GM23338 (cell line): ENCODE measurements around the gene SLC5A11. TPM values are rescaled to one million over a fixed set of nuclear protein-coding genes. Genes with fewer than 3 reads are reported as not detected.

Source experiments
- ATAC-seq: fragments of 200-7000 bp; cut with Tn5 transposase; 3 replicates; pipeline ENCODE4 v1.9.1; 2020
- DNase-seq: peaks from one replicate; pipeline ENCODE4 v3.0.0-alpha.2; 2015; ENCODE audit warnings: low spot score
- H2AFZ ChIP-seq: fragments of 200-600 bp; sonication (generic); 2 replicates; pipeline ENCODE4 v1.8.0; 2016; ENCODE audit warnings: antibody characterized with exemption, mild to moderate bottlenecking, moderate library complexity
- H3F3A ChIP-seq: fragments of 200-600 bp; sonication (generic); replicated peaks from 2 replicates; pipeline ENCODE4 v1.8.0; 2017; ENCODE audit warnings: antibody characterized with exemption, mixed run types, low read depth
- H3K27ac ChIP-seq: fragments of 200-600 bp; sonication (generic); 2 replicates; pipeline ENCODE4 v1.6.1; 2016; ENCODE audit warnings: low read depth
- H3K27me3 ChIP-seq: fragments of 200-600 bp; sonication (generic); 2 replicates; pipeline ENCODE4 v1.8.0; 2016; ENCODE audit warnings: mild to moderate bottlenecking, mixed run types, moderate library complexity; ENCODE audit not compliant: insufficient read depth
- H3K36me3 ChIP-seq: fragments of 200-600 bp; sonication (generic); 2 replicates; pipeline ENCODE4 v1.8.0; 2016; ENCODE audit warnings: mild to moderate bottlenecking; ENCODE audit not compliant: insufficient read depth
- H3K4me1 ChIP-seq: fragments of 200-600 bp; sonication (generic); 2 replicates; pipeline ENCODE4 v1.8.0; 2016; ENCODE audit warnings: mild to moderate bottlenecking, moderate library complexity; ENCODE audit not compliant: insufficient read depth
- H3K4me2 ChIP-seq: fragments of 200-600 bp; sonication (generic); 2 replicates; pipeline ENCODE4 v1.7.1; 2017; ENCODE audit warnings: mixed run types
- H3K4me3 ChIP-seq: fragments of 200-600 bp; sonication (generic); 2 replicates; pipeline ENCODE4 v1.6.1; 2016; ENCODE audit warnings: mixed run types
- H3K79me2 ChIP-seq: fragments of 200-600 bp; sonication (generic); replicated peaks from 2 replicates; pipeline ENCODE4 v1.8.0; 2017; ENCODE audit warnings: mild to moderate bottlenecking; ENCODE audit not compliant: insufficient read depth
- H3K9me2 ChIP-seq: fragments of 200-600 bp; sonication (generic); 2 replicates; pipeline ENCODE4 v1.8.0; 2017; ENCODE audit not compliant: insufficient read depth
- H4K20me1 ChIP-seq: fragments of 200-600 bp; sonication (generic); replicated peaks from 2 replicates; pipeline ENCODE4 v1.8.0; 2017; ENCODE audit warnings: mild to moderate bottlenecking; ENCODE audit not compliant: insufficient read depth
- H3K27ac Mint-ChIP-seq: 2 replicates; pipeline ENCODE4 v1.8.0; 2020; ENCODE audit warnings: inconsistent platforms, mild to moderate bottlenecking, moderate library complexity, mixed read lengths
- H3K27me3 Mint-ChIP-seq: 3 replicates; pipeline ENCODE4 v1.8.0; 2022; ENCODE audit warnings: low read depth, mild to moderate bottlenecking, moderate library complexity, mixed read lengths, inconsistent platforms; ENCODE audit not compliant: insufficient read depth, poor library complexity
- H3K36me3 Mint-ChIP-seq: 3 replicates; pipeline ENCODE4 v1.8.0; 2021; ENCODE audit warnings: low read depth, mild to moderate bottlenecking, inconsistent platforms, moderate library complexity, mixed read lengths
- H3K4me1 Mint-ChIP-seq: 3 replicates; pipeline ENCODE4 v1.8.0; 2020; ENCODE audit warnings: mild to moderate bottlenecking, inconsistent platforms, mixed read lengths
- H3K4me3 Mint-ChIP-seq: 3 replicates; pipeline ENCODE4 v1.8.0; 2021; ENCODE audit warnings: moderate library complexity, mild to moderate bottlenecking, inconsistent platforms, mixed read lengths
- H3K9me3 Mint-ChIP-seq: 3 replicates; pipeline ENCODE4 v1.8.0; 2020; ENCODE audit warnings: moderate library complexity, mild to moderate bottlenecking, inconsistent platforms, mixed read lengths
- CREB1 ChIP-seq: fragments of 250-450 bp; sonication (Bioruptor Pico); IDR thresholded peaks from 2 replicates; pipeline ENCODE4 v1.5.0; 2020; ENCODE audit warnings: low read depth, mild to moderate bottlenecking, moderate library complexity
- EZH2 ChIP-seq: fragments of 200-600 bp; sonication (generic); IDR thresholded peaks from one replicate; pipeline ENCODE4 v1.8.0; 2017; ENCODE audit warnings: antibody characterized with exemption, mild to moderate bottlenecking, low read depth; ENCODE audit not compliant: unreplicated experiment
- POLR2AphosphoS5 ChIP-seq: IDR thresholded peaks from 2 replicates; pipeline ENCODE4 v1.6.1; 2016; ENCODE audit warnings: antibody characterized with exemption, low read depth
- ZNF114 ChIP-seq: fragments of 250-450 bp; sonication (Bioruptor Pico); IDR thresholded peaks from 2 replicates; pipeline ENCODE4 v1.5.0; 2020; ENCODE audit warnings: mild to moderate bottlenecking, moderate library complexity
- polyA plus RNA-seq: library from polyadenylated mRNA; unstranded; fragments of >200 nt; fragmentation: Nextera tagmentation; extraction: Ambion mirVana; gene quantifications from 2 replicates; pipeline ENCODE4 v1.2.1, GENCODE V29; 2016
- total RNA-seq: library from RNA; depleted of rRNA; stranded (reverse); fragments of >200 nt; shearing (Covaris generic); gene quantifications from 2 replicates; pipeline ENCODE4 v1.2.3, GENCODE V29; 2014
- TF ChIP-seq, protein P1 (sequence below): fragments of 250-450 bp; sonication (Bioruptor Pico); IDR thresholded peaks from 2 replicates; pipeline ENCODE4 v1.5.0; 2020; ENCODE audit warnings: mild to moderate bottlenecking, moderate library complexity
- TF ChIP-seq, protein P2 (sequence below): IDR thresholded peaks from one replicate; pipeline ENCODE4 v1.6.1; 2018; ENCODE audit warnings: antibody characterized with exemption; ENCODE audit not compliant: unreplicated experiment

The SLC5A11 gene
- total and polyA plus RNA-seq, 2 experiments from 2014 or later: 0.07 TPM; not detected in 1

DNA sequence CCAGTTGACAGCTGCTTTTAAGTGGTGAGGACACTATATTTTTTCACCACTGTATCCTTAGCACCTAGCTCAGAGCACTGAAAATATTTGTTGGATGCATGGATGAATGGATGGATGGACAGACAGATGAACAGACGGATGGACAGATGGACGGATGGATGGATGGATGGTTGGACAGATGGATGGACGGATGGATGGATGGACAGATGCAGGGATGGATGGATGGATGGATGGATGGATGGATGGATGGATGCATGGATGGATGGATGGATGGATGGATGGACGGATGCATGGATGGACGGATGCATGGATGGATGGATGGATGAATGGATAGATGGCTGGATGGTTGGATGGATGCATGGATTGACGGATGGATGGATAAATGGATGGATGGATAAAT, 12.4 kb upstream of the SLC5A11 start:
- H3K9me2 ChIP-seq: 0 out of 2 replicates have a peak, but pooled peaks cover 5% of the 10 kb centered on the region
- no peak overlapping the region for H3K27ac ChIP-seq
- H3K4me3 ChIP-seq: no peak overlapping the region
- H3K4me2 ChIP-seq: no peak overlapping the region
- H3K4me3 Mint-ChIP-seq: no peak overlapping the region
- no peak overlapping the region for H3K27ac Mint-ChIP-seq
- H3K27me3 Mint-ChIP-seq: peaks cover 2% of the 10 kb centered on the region
- H4K20me1 ChIP-seq: no peaks in the 10 kb centered on the region; the same call in 1 of the 2 replicates
- H3K9me3 Mint-ChIP-seq: no peaks in the 10 kb centered on the region; the same call in 2 of the 3 replicates
- H3K4me1 Mint-ChIP-seq: no peaks in the 10 kb centered on the region
- no peak for ATAC-seq
- no peaks in the 10 kb centered on the region for H3K27me3 ChIP-seq
- no peak overlapping the region for H2AFZ ChIP-seq
- DNase-seq: no peak
- H3K4me1 ChIP-seq: no peaks in the 10 kb centered on the region
- no peaks in the 10 kb centered on the region for H3F3A ChIP-seq
- TF ChIP-seq, protein P1, sequence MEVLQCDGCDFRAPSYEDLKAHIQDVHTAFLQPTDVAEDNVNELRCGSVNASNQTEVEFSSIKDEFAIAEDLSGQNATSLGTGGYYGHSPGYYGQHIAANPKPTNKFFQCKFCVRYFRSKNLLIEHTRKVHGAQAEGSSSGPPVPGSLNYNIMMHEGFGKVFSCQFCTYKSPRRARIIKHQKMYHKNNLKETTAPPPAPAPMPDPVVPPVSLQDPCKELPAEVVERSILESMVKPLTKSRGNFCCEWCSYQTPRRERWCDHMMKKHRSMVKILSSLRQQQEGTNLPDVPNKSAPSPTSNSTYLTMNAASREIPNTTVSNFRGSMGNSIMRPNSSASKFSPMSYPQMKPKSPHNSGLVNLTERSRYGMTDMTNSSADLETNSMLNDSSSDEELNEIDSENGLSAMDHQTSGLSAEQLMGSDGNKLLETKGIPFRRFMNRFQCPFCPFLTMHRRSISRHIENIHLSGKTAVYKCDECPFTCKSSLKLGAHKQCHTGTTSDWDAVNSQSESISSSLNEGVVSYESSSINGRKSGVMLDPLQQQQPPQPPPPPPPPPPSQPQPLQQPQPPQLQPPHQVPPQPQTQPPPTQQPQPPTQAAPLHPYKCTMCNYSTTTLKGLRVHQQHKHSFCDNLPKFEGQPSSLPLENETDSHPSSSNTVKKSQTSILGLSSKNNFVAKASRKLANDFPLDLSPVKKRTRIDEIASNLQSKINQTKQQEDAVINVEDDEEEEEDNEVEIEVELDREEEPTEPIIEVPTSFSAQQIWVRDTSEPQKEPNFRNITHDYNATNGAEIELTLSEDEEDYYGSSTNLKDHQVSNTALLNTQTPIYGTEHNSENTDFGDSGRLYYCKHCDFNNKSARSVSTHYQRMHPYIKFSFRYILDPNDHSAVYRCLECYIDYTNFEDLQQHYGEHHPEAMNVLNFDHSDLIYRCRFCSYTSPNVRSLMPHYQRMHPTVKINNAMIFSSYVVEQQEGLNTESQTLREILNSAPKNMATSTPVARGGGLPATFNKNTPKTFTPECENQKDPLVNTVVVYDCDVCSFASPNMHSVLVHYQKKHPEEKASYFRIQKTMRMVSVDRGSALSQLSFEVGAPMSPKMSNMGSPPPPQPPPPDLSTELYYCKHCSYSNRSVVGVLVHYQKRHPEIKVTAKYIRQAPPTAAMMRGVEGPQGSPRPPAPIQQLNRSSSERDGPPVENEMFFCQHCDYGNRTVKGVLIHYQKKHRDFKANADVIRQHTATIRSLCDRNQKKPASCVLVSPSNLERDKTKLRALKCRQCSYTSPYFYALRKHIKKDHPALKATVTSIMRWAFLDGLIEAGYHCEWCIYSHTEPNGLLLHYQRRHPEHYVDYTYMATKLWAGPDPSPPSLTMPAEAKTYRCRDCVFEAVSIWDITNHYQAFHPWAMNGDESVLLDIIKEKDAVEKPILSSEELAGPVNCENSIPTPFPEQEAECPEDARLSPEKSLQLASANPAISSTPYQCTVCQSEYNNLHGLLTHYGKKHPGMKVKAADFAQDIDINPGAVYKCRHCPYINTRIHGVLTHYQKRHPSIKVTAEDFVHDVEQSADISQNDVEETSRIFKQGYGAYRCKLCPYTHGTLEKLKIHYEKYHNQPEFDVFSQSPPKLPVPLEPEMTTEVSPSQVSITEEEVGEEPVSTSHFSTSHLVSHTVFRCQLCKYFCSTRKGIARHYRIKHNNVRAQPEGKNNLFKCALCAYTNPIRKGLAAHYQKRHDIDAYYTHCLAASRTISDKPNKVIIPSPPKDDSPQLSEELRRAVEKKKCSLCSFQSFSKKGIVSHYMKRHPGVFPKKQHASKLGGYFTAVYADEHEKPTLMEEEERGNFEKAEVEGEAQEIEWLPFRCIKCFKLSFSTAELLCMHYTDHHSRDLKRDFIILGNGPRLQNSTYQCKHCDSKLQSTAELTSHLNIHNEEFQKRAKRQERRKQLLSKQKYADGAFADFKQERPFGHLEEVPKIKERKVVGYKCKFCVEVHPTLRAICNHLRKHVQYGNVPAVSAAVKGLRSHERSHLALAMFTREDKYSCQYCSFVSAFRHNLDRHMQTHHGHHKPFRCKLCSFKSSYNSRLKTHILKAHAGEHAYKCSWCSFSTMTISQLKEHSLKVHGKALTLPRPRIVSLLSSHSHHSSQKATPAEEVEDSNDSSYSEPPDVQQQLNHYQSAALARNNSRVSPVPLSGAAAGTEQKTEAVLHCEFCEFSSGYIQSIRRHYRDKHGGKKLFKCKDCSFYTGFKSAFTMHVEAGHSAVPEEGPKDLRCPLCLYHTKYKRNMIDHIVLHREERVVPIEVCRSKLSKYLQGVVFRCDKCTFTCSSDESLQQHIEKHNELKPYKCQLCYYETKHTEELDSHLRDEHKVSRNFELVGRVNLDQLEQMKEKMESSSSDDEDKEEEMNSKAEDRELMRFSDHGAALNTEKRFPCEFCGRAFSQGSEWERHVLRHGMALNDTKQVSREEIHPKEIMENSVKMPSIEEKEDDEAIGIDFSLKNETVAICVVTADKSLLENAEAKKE (CRISPR knock-in tag): no peak
- no peak for TF ChIP-seq POLR2AphosphoS5
- TF ChIP-seq, protein P2, sequence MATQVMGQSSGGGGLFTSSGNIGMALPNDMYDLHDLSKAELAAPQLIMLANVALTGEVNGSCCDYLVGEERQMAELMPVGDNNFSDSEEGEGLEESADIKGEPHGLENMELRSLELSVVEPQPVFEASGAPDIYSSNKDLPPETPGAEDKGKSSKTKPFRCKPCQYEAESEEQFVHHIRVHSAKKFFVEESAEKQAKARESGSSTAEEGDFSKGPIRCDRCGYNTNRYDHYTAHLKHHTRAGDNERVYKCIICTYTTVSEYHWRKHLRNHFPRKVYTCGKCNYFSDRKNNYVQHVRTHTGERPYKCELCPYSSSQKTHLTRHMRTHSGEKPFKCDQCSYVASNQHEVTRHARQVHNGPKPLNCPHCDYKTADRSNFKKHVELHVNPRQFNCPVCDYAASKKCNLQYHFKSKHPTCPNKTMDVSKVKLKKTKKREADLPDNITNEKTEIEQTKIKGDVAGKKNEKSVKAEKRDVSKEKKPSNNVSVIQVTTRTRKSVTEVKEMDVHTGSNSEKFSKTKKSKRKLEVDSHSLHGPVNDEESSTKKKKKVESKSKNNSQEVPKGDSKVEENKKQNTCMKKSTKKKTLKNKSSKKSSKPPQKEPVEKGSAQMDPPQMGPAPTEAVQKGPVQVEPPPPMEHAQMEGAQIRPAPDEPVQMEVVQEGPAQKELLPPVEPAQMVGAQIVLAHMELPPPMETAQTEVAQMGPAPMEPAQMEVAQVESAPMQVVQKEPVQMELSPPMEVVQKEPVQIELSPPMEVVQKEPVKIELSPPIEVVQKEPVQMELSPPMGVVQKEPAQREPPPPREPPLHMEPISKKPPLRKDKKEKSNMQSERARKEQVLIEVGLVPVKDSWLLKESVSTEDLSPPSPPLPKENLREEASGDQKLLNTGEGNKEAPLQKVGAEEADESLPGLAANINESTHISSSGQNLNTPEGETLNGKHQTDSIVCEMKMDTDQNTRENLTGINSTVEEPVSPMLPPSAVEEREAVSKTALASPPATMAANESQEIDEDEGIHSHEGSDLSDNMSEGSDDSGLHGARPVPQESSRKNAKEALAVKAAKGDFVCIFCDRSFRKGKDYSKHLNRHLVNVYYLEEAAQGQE: no peak
- TF ChIP-seq ZNF114 (CRISPR knock-in tag): no peak
- no peak for TF ChIP-seq EZH2
- no peak for TF ChIP-seq CREB1 (CRISPR knock-in tag)
- no peaks in the 10 kb centered on the region for H3K36me3 Mint-ChIP-seq
- H3K36me3 ChIP-seq: no peaks in the 10 kb centered on the region
- H3K79me2 ChIP-seq: no peaks in the 10 kb centered on the region
